Activated CD4-positive, alpha-beta T cell treated with anti-CD3 and anti-CD28 coated beads, Interleukin-2, amount 50 U/mL, for 1 hour (primary cell): ENCODE results near the gene SLC9A5.
A peak's percentile ranks its signal among the peaks of the same experiment; 100 is the strongest.

Experiments
- DNase-seq: peaks from one replicate; pipeline ENCODE4 v3.0.0-alpha.2; 2020

SLC9A5 gene

DNA sequence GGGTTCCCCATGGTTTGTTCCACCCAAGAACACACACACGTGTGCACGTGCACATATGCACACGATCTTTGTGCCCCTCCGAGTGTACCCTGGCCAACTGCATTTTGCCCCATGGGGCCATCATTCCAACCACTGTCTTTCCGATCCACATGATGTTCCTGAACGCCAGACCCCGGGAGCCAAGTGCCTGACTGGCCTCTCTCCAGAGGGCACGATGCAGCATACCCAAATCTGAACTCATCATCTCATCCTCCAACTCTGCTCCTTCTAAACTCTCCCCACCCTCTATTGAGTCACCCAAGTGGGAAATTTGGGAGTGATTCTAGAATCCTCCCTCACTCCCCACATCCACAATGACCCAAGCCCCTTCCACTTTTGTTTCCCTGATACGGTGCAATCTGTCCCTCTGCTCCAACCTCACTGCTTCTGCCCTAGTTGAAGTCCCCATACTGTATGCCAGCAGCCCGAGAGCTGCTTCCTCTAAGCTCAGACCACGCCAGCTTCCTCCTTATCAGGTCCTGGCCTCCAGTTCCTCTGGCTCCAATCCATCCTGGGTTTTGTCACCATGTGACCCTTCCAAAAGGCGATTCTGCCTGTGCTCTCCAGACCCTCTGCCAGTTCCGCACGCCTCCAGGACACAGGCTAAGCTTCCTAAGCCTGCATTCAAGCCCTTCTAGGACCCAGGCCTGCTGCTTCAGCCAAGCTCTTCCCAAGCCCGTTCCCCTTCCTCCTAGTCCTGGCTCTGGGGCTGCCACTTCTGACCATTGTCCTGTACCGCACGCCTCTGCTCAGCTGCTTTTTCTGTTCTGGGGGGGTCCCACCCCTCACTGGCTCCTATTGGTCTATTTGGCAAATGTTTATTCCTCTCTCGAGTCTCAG is 31.9 kb upstream of the SLC9A5 start:
- no peak for DNase-seq

- no peak for DNase-seq
Measured at GRCh38 chr16:67223992-67224391, 24.8 kb upstream of the SLC9A5 start.

DNA sequence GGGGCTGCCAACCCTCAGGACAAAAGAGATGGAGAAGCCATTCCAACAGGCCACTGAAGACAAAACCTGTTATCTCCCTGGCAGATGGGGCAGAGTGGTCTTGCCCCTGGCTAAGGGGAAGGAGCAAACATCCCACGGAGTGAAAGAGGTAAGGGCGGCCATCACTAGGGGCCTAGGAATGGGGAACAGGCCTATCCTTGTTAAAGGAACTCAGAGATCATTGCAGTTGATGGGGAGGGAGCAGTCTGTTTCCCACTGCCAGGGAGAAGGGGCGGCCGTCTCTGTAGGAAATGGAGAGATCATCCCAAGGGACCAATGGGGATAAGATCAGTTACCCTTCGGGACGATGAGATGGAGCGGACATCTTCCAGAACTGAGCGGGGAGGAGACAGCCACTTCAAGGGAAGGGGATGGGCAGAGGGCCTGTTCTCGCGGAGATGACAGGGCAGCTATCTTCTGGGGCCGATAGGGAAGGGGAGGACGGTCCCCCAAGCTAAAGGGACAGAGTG is 22.4 kb upstream of the SLC9A5 start:
- no peak for DNase-seq

- peak; percentile 98 for DNase-seq
Measured at GRCh38 chr16:67226804-67227566, 21.8 kb upstream of the SLC9A5 start, which contains the start of gene TMEM208. TSS of gene TMEM208 (plus strand) at chr16:67227130. CDS start at chr16:67227219, 89 bp downstream.

DNA sequence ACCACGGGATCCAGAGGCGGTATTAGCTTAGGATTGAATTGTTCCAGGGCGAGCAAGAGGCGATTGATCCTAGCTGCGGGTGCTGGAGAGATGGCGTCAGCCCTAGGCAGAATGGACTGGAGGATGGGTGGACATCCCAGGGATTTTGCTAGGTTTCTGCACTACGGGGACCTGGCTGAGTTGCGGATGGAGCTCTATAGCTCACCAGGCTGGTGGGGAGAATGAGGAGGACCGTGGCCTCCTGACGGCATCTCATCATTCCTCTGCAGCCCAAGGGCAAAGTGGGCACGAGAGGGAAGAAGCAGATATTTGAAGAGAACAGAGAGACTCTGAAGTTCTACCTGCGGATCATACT is 21.2 kb upstream of the SLC9A5 start:
- DNase-seq = no peak

DNA sequence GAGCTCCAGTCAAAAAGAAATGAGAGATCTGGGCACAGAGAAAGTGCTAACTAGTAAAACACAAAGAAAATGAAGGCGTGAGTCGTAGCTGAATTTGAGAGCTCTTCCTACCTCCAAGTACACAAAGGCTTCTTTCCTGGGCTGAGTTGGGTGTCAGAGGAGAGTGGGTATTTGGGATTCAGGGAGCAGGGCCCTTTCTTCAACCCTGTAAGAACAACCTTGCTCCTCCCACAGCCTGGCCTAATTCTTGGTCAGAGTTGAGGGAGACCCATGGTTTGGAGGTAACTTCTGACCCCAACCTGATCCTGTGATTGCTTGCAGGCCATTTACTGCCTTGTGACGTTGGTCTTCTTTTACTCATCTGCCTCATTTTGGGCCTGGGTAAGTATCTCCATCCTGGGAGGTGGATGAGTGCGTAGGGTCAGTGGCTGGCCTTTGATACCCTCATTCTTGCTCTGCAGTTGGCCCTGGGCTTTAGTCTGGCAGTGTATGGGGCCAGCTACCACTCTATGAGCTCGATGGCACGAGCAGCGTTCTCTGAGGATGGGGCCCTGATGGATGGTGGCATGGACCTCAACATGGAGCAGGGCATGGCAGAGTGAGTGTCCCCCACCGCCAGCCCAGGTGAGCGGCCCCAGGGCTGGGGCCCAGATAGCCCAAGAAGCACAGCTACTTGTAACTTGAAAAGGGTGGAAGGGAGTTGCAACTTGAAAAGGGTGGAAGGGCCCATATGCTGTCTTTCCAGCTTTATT is 20.6 kb upstream of the SLC9A5 start:
- no peak for DNase-seq

DNA sequence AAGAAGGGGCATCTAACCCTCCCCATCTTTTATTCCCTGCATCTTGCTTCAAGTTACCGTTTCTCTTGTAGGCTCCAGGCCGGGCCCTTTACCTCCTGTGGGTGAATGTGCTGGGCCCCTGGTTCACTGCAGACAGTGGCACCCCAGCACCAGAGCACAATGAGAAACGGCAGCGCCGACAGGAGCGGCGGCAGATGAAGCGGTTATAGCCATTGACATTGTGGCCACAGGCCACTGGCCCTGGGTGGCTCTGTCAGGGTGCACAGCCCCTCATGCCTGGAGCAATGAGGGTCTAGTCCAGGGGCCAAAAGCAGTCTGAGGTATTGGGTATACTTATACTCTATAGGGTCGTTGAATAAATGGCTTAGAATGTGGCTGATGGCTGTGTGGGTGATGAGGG is 19.9 kb upstream of the SLC9A5 start:
- DNase-seq = no peak

DNA sequence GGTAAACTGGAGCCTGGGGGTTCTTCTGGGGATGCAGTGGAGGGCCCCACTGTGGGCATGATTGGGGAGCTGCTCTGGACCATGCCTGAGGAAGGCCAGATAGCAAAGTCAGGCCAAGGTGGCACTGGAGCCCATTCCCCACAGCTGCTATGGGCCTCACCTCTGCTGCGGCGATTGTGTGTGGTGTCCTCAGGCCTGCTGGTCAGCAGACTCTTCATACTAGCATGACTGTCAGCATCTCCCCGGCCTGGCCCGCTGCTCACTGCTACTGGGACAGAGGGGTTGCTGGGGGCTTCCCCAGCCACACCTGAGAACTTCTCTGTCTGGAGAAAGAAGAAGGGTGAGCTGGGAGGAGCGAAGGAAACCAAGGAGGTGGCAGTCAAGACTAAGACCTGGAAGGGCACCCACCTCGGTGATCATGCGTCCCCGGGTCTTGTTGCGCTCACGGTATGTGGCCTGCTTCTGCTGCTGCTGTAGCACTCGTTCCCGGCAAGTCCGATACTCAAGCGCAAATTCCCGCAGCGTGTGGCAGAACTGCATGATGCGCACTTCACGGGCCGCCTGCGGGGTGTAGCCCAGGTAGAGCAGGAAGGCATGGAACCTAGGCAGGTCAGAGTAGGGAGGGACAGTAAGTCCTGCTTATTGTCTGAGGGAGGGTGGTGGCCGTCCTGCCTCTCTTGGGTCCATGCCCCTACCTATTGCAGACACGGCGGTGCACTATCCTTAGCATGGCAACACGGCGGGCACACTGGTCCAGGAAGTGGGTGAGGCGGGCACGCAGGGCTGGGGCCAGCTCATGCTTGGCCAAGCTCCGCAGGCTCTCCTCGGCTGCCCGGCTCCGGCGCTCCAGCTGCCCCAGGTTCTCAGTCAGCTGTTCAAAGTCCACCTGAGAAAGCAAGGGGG is 18.6 kb upstream of the SLC9A5 start:
- DNase-seq = no peak

GRCh38 chr16:67230809-67231660 is 17.7 kb upstream of the SLC9A5 start:
- DNase-seq = no peak

- DNase-seq = no peak
Measured at GRCh38 chr16:67233596-67233995, 15.2 kb upstream of the SLC9A5 start.

DNA sequence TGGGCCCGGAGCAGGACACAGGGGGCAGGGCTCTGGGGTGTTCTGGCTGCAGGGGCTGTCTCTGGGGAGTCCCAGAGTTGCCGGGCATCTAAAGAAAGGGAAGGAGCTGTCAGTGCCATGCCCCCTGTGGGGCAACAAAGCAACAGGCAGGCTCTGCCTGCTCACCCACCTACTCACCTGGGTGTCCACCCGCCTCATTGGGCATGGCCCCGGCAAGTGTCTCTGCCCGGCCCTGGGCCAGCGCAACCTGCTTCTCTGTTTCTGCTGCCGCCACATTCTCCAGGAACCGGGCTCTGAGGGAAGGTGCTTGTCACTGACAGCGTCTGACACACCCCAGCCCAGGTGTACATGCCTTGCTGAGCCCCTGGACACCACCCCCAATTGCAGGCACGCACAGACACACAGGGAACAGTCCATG is 14.6 kb upstream of the SLC9A5 start:
- no peak for DNase-seq

- DNase-seq = peak; percentile 54
Measured at GRCh38 chr16:67235816-67236562, 12.8 kb upstream of the SLC9A5 start.

DNA sequence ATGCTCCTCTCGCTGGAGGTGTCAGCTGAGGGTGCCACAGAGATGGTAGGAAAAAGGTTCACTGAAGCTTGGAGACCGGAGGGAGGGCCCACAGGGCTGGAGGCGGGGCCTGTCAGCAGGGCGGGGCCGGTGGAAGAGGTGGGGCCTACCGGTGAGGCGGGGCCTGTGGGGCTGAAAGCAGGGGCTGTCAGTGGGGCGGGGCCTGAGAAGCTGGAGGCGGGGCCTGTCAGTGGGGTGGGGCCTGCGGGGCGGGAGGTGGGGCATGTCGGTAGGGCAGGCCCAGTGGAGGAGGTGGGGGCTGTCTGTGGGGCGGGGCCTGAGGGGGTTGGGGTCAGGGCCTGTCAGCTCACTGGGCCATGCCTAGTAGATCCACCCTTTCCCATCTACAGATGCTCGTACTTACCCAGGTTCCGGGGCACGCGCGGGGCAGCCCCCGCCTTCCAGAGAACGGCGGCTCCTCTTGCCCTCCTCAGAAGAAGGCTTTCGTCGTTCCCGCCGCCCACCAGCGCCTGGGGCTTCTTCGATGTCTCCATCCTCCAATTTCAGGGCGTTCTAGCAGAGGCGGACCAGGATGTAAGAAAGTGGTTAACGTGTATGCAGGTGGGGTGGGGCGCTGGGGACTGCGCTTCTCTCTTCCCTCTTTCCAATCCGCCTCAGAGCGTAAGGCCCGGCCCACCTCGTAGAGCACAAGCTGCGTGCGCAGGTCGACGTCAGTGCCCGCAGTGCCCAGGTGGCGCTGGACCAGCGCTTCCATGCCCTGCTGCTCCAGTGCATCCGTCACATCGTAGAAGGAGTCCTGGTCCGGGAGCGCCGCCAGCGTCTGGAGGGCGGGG is 12.0 kb upstream of the SLC9A5 start:
- DNase-seq = peak; percentile 79

DNA sequence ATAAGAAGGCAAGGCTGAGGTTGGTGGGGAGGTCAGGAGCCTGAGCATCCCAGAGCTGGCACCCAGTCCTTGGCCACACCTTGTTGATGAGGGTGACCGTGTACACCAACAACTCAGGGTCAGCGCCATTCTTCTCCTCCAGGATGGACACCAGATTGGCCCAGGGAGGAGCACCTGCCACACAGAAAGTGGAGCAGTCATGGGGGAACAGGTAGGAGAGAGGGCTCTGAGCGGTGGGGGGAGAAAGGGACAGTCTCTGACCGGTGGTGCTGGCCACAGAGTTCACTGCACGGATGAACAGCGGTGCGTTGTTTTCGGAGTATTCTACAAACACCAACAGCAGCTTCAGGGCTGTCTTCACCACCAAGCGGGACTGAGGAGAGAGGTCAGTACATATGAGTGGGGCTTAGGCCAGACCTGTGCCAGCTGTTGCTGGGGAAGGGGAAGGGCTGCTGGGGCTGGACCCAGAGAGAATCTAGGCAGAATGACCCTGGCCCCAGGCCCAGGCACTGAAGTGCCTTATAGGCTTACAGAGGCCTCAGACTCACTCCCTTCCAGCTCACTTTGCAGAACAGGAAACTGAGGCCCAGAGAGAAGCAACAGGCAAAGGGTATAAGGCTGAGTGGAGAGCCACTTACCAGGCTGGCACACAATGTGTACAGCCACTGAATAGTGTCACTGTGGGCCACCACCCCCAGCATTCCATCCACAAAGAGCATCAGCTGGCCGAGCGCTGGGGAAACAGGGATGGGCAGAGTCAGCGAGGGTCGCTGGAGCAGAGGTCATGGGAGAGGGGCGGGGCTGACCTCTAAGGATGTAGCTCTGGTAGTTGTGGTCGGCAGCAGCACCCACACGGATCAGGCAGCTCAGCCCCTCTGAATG is 11.1 kb upstream of the SLC9A5 start:
- no peak for DNase-seq

GRCh38 chr16:67238278-67238575 is 10.6 kb upstream of the SLC9A5 start:
- DNase-seq = no peak

GRCh38 chr16:67238806-67239470 is 9.8 kb upstream of the SLC9A5 start:
- DNase-seq = no peak

DNA sequence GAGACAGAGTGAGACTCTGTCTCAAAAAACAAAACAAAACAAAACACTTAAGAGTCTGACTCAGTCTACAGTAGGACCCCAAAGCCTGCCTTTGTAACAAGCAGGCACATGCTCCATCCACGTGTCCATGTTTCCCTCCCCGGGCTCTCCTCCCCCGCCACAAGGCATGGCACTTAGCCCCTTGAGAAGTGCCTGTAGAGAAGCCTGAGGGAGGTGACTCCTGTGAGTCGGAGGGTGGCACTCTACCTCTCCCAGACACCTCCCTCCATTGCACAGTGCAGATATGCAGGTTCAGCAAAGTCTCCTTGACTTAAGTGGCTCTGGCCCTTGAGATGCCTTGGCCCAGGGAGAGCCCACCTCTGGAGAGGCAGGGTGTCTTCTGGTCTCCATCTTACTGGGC is 8.3 kb upstream of the SLC9A5 start:
- no peak for DNase-seq
